HG03469 (cell line): ENCODE data around the gene NHSL2.
"Not testable (repeated sequence)": the region's sequence is repeated elsewhere in the genome, so short reads cannot be mapped to it uniquely, and the experiment has no call there.

Source experiments
- ATAC-seq: cut with Tn5 transposase; IDR thresholded peaks from one replicate; pipeline ENCODE4 v1.9.1; 2021; ENCODE audit warnings: mild to moderate bottlenecking, moderate library complexity, moderate number of reproducible peaks; ENCODE audit not compliant: unreplicated experiment

The NHSL2 gene

GRCh38 chrX:72038868-72039267 lies 128.2 kb downstream of the NHSL2 start:
- ATAC-seq: no peak

- ATAC-seq: no peak
Observed at GRCh38 chrX:72040506-72040905, 129.9 kb downstream of the NHSL2 start.

- no peak for ATAC-seq
Observed at GRCh38 chrX:72041176-72041575, 130.5 kb downstream of the NHSL2 start.

GRCh38 chrX:72041871-72042851 lies 131.5 kb downstream of the NHSL2 start:
- ATAC-seq: no peak

- no peak for ATAC-seq
Observed at GRCh38 chrX:72042852-72043248, 132.2 kb downstream of the NHSL2 start.

GRCh38 chrX:72043636-72044035 lies 133.0 kb downstream of the NHSL2 start:
- ATAC-seq: no peak

- ATAC-seq: no peak
Observed at GRCh38 chrX:72045141-72045540, 134.5 kb downstream of the NHSL2 start.

- no peak for ATAC-seq
Observed at GRCh38 chrX:72045552-72046277, 135.1 kb downstream of the NHSL2 start.

- no peak for ATAC-seq
Observed at GRCh38 chrX:72046447-72046846, 135.8 kb downstream of the NHSL2 start.

- no peak for ATAC-seq
Observed at GRCh38 chrX:72048510-72049455, 138.1 kb downstream of the NHSL2 start.

GRCh38 chrX:72050011-72050410 lies 139.4 kb downstream of the NHSL2 start:
- no peak for ATAC-seq

GRCh38 chrX:72051589-72051988 lies 140.9 kb downstream of the NHSL2 start:
- ATAC-seq: no peak

GRCh38 chrX:72052415-72053090 lies 141.9 kb downstream of the NHSL2 start:
- no peak for ATAC-seq

GRCh38 chrX:72053508-72053907 lies 142.9 kb downstream of the NHSL2 start:
- no peak for ATAC-seq

- no peak for ATAC-seq
Observed at GRCh38 chrX:72054779-72055489, 144.3 kb downstream of the NHSL2 start.

- ATAC-seq: no peak
Observed at GRCh38 chrX:72057331-72057730, 146.7 kb downstream of the NHSL2 start.

- ATAC-seq: no peak
Observed at GRCh38 chrX:72057849-72058248, 147.2 kb downstream of the NHSL2 start.

GRCh38 chrX:72058346-72058745 lies 147.7 kb downstream of the NHSL2 start:
- ATAC-seq: not testable (repeated sequence)

GRCh38 chrX:72060196-72060920 lies 149.7 kb downstream of the NHSL2 start:
- ATAC-seq: no peak
